ENCODE measurements around the gene RNF130.

The RNF130 gene

GRCh38 chr5:179913461-179913860, 158.1 kb downstream of the RNF130 start:
- H3K4me3 ChIP-seq (ENCODE audit: low read depth, low read length) = no peak overlapping the region
- H3K79me2 ChIP-seq = no peaks in the 10 kb centered on the region
- TF ChIP-seq, protein P1, sequence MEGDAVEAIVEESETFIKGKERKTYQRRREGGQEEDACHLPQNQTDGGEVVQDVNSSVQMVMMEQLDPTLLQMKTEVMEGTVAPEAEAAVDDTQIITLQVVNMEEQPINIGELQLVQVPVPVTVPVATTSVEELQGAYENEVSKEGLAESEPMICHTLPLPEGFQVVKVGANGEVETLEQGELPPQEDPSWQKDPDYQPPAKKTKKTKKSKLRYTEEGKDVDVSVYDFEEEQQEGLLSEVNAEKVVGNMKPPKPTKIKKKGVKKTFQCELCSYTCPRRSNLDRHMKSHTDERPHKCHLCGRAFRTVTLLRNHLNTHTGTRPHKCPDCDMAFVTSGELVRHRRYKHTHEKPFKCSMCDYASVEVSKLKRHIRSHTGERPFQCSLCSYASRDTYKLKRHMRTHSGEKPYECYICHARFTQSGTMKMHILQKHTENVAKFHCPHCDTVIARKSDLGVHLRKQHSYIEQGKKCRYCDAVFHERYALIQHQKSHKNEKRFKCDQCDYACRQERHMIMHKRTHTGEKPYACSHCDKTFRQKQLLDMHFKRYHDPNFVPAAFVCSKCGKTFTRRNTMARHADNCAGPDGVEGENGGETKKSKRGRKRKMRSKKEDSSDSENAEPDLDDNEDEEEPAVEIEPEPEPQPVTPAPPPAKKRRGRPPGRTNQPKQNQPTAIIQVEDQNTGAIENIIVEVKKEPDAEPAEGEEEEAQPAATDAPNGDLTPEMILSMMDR (IDR thresholded peaks at IDR 0.05) = no peak
- no peaks in the 10 kb centered on the region for H3K4me1 ChIP-seq
- no peaks in the 10 kb centered on the region for H3K9me3 ChIP-seq (ENCODE audit: control insufficient read depth, low read length)
- no peaks in the 10 kb centered on the region for H3K27me3 ChIP-seq (ENCODE audit: control insufficient read depth, insufficient read depth, low read length)
- H3K4me2 ChIP-seq (ENCODE audit: low read length) = no peak overlapping the region
- no peak overlapping the region for H3K27ac ChIP-seq
- no peak overlapping the region for H2AFZ ChIP-seq
- H3K9ac ChIP-seq = no peak overlapping the region
- H3K36me3 ChIP-seq (ENCODE audit: control insufficient read depth, insufficient read depth, low read length) = no peaks in the 10 kb centered on the region

- Histone ChIP-seq H3K9me3 (ENCODE audit: control insufficient read depth, low read length) (no peaks in the 10 kb centered on the region), H3K4me2 (ENCODE audit: low read length) (no peak overlapping the region), H2AFZ (no peak overlapping the region), H3K27ac (no peak overlapping the region), H3K9ac (no peak overlapping the region), H3K79me2 (no peaks in the 10 kb centered on the region), H3K4me1 (no peaks in the 10 kb centered on the region), H3K27me3 (ENCODE audit: control insufficient read depth, insufficient read depth, low read length) (no peaks in the 10 kb centered on the region), H3K36me3 (ENCODE audit: control insufficient read depth, insufficient read depth, low read length) (no peaks in the 10 kb centered on the region), H3K4me3 (ENCODE audit: low read depth, low read length) (no peak overlapping the region)
- TF ChIP-seq, protein P1 (IDR thresholded peaks at IDR 0.05) = no peak
These were observed 158.6 kb downstream of the RNF130 start for GRCh38 chr5:179912951-179913350.

DNA sequence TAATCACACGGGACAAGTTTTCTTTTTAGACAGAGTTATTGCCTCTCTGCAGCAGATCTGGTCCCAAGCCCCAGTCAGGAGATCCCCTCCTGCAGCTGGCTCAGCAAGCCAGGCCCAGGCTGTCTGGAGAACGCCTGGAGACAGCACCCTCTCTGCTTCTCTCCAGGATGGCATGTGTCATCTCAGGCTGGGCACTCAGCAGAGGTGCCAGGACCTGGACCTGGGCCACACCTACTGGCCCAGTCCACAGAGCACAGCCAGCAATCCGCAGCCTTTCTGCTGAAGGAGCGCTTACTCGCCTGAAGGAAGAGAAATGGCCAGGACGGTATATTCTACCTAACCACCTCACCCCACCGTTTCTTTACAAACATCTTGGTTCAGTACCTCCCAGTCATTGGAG, 159.2 kb downstream of the RNF130 start:
- Histone ChIP-seq H3K9me3 (ENCODE audit: control insufficient read depth, low read length) (no peaks in the 10 kb centered on the region), H3K9ac (no peak overlapping the region), H3K4me3 (ENCODE audit: low read depth, low read length) (no peak overlapping the region), H3K36me3 (ENCODE audit: control insufficient read depth, insufficient read depth, low read length) (no peaks in the 10 kb centered on the region), H3K4me2 (ENCODE audit: low read length) (no peak overlapping the region), H3K79me2 (no peaks in the 10 kb centered on the region), H3K4me1 (no peaks in the 10 kb centered on the region), H3K27me3 (ENCODE audit: control insufficient read depth, insufficient read depth, low read length) (no peaks in the 10 kb centered on the region), H2AFZ (no peak overlapping the region), H3K27ac (no peak overlapping the region)
- TF ChIP-seq, protein P1 (IDR thresholded peaks at IDR 0.05) = no peak

DNA sequence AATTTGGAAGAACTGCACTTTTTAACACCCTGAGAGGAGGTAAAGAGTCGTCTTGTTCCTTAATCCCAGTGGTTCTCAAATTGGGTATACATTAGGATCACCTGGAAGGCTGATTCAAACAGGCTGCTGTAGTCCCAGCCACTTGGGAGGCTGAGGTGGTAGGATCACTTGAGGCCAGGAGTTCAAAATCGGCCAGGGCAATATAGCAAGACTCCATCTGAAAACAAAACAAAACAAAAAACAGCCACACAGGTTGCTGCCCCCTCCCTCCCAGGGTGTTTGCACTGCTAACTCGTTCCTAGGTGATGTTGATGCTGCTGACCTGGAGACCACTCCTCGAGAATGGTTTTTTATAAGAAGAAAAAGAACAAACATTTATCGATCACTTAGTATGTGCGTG, 162.3 kb downstream of the RNF130 start:
- no peaks in the 10 kb centered on the region for H3K9me3 ChIP-seq (ENCODE audit: control insufficient read depth, low read length)
- H3K4me3 ChIP-seq (ENCODE audit: low read depth, low read length) = no peak overlapping the region
- H2AFZ ChIP-seq = no peak overlapping the region
- no peaks in the 10 kb centered on the region for H3K27me3 ChIP-seq (ENCODE audit: control insufficient read depth, insufficient read depth, low read length)
- peaks cover 6% of the 10 kb centered on the region for H3K4me1 ChIP-seq
- H3K36me3 ChIP-seq (ENCODE audit: control insufficient read depth, insufficient read depth, low read length) = no peaks in the 10 kb centered on the region
- no peak overlapping the region for H3K27ac ChIP-seq
- TF ChIP-seq, protein P1 (IDR thresholded peaks at IDR 0.05) = no peak
- peaks cover 2% of the 10 kb centered on the region for H3K79me2 ChIP-seq
- H3K4me2 ChIP-seq (ENCODE audit: low read length) = no peak overlapping the region
- H3K9ac ChIP-seq = no peak overlapping the region

DNA sequence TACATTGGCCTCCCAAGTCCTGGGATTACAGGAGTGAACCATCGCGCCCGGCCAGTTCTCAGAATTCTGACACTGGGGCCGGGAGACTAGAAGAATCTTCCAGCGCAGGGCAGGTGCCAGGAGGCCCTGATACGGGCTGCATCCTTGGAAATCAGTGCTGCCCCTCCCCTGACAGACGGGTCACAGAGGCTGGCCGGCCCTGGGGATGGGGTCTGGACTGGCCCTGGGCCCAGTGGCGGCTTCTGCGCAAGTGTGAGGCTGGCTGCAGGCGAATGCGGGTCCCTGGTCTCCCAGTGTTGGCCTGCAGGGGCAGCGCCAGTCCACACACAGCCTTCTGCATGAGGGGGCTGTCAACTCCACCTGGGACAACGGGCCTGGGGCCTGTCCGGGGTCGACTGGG, 163.0 kb downstream of the RNF130 start:
- H3K4me3 ChIP-seq (ENCODE audit: low read depth, low read length) = no peak overlapping the region
- H3K4me1 ChIP-seq = peaks cover 6% of the 10 kb centered on the region
- no peaks in the 10 kb centered on the region for H3K9me3 ChIP-seq (ENCODE audit: control insufficient read depth, low read length)
- H3K27ac ChIP-seq = no peak overlapping the region
- H3K27me3 ChIP-seq (ENCODE audit: control insufficient read depth, insufficient read depth, low read length) = no peaks in the 10 kb centered on the region
- peak overlapping the region; percentile 96 for H2AFZ ChIP-seq
- H3K4me2 ChIP-seq (ENCODE audit: low read length) = no peak overlapping the region
- no peak overlapping the region for H3K9ac ChIP-seq
- TF ChIP-seq, protein P1 (IDR thresholded peaks at IDR 0.05) = no peak
- no peaks in the 10 kb centered on the region for H3K36me3 ChIP-seq (ENCODE audit: control insufficient read depth, insufficient read depth, low read length)
- H3K79me2 ChIP-seq = peaks cover 2% of the 10 kb centered on the region

Data from parathyroid adenoma (tissue), 2 donors.